Measurements from ENCODE around the gene METTL25. TPM values are rescaled to one million over a fixed set of nuclear protein-coding genes. Genes with fewer than 3 reads are reported as not detected.

The METTL25 gene, protein sequence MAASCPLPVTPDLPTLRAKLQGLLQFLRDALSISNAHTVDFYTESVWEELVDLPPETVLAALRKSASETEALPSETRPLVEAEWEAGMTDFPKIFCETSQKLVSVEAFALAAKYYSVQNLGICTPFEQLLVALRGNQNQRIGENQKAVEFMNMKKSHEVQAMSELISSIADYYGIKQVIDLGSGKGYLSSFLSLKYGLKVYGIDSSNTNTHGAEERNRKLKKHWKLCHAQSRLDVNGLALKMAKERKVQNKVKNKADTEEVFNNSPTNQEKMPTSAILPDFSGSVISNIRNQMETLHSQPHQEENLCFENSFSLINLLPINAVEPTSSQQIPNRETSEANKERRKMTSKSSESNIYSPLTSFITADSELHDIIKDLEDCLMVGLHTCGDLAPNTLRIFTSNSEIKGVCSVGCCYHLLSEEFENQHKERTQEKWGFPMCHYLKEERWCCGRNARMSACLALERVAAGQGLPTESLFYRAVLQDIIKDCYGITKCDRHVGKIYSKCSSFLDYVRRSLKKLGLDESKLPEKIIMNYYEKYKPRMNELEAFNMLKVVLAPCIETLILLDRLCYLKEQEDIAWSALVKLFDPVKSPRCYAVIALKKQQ
- 3.6 to 6.0 TPM (median 3.7 TPM) in 3 replicates for polyA plus RNA-seq
- polyA plus RNA-seq (2011; ENCODE audit: low read depth), result 1.3 TPM
- 2.5 and 5.3 TPM in 2 replicates for polyA plus RNA-seq (2011; cell fraction: cytosol; rRNA removed)
- polyA plus RNA-seq (2011; cell fraction: nucleus; rRNA removed), result 3.6 and 6.3 TPM in 2 replicates
- 2.6 and 3.0 TPM in 2 replicates for polyA plus RNA-seq (2012; ENCODE audit: low replicate concordance)
- 1.3 to 4.9 TPM (median 4.0 TPM) in 3 replicates for polyA minus RNA-seq
- 3.1 TPM for polyA minus RNA-seq (2011; cell fraction: cytosol; rRNA and poly(A)+ RNA removed)
- 5.7 and 8.1 TPM in 2 replicates for polyA minus RNA-seq (2011; cell fraction: nucleus; rRNA and poly(A)+ RNA removed)

DNA sequence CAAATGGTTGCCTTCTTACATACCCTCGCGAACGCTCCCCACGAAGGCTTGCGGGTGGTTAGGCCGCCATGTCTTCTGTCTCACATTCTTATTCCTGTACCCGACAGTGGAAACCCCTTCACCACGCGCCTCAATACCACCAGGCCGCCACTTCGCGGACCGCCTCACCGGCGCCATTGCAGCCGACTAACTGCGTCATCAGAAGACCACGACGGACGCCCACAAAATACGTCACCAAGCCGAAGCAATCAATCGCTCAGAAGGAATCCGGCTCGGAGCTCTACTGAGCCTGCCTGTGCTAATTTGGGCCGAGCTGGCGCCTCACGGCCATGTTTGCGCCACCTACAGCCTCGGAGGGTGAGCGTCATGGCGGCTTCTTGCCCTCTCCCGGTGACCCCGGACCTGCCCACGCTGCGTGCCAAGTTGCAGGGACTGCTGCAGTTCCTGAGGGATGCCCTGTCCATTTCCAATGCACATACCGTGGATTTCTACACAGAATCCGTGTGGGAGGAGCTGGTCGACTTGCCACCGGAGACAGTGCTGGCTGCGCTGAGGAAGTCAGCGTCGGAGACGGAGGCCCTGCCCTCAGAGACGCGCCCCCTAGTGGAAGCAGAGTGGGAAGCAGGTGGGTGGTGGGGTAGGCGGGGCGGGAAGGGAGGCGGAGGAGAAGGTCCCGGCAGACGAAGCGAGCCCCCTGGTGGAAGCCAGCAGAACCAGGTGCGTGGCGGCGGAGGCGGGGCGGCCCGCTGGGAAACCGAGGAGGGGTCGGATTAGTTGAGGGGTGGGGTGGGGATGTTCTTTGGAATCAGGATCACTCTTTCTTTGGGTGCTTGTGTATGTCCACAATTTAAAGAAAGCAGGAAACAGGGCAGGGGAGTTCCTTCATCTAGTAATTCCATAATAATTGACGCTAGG lies at the start of gene METTL25, which contains the start of gene CCDC59:
METTL25 (plus strand) TSS at position 330 of the 915 bp plus-strand sequence; CDS start at position 367, 37 bp downstream.
CCDC59 (minus strand) TSS at position 188 of the 915 bp plus-strand sequence; CDS start at position 177, 11 bp downstream.
- no peaks in the 10 kb centered on the region for H3K9me1 ChIP-seq (ENCODE audit: control insufficient read depth, extremely low read depth, insufficient read depth, low read length)
- H3K27me3 ChIP-seq (ENCODE audit: control insufficient read depth, extremely low read depth, insufficient read depth, low read length), result no peaks in the 10 kb centered on the region
- dilution Hi-C loops (cut with MboI; ENCODE audit: extremely low pct_ligation_motif_present, low sequenced_read_pairs), result no loop called here
- H2AFZ ChIP-seq (ENCODE audit: control insufficient read depth, low read length), result peak within 1 kb of the TSS; percentile 99
- H3K27ac ChIP-seq (ENCODE audit: control insufficient read depth, insufficient read depth, low read length), result peak within 1 kb of the TSS; percentile 99
- H3K4me2 ChIP-seq (ENCODE audit: control insufficient read depth, extremely low read depth, insufficient read depth, low read depth, low read length), result peak within 1 kb of the TSS; percentile 78
- H4K20me1 ChIP-seq (ENCODE audit: control insufficient read depth, extremely low read depth, insufficient read depth, low read length), result no peaks in the 10 kb centered on the region
- peaks cover 28% of the 10 kb centered on the region for H3K79me2 ChIP-seq (ENCODE audit: control insufficient read depth, insufficient read depth, low read length)
- peak within 1 kb of the TSS; percentile 88 to 99 (median 99) for H3K4me3 ChIP-seq (ENCODE audit: control insufficient read depth in 2 of 3, extremely low read depth in 1 of 3, insufficient read depth in 2 of 3, low read depth in 1 of 3, low read length in 3 of 3)
- peaks cover 5 to 6% of the 10 kb centered on the region in 2 experiments for H3K36me3 ChIP-seq (ENCODE audit: control insufficient read depth in 2 of 2, extremely low read depth in 1 of 2, insufficient read depth in 2 of 2, low read length in 2 of 2)
- peak; percentile 69 for DNase-seq (ENCODE audit: low read depth, low spot score)
- peak within 1 kb of the TSS; percentile 99 for H3K9ac ChIP-seq (ENCODE audit: control insufficient read depth, extremely low read depth, insufficient read depth, low read length)
- H3K9me3 ChIP-seq (ENCODE audit: control insufficient read depth, low read depth, low read length), result no peaks in the 10 kb centered on the region
- no peak for TF ChIP-seq EZH2 (IDR thresholded peaks at IDR 0.05; ENCODE audit: low read length)
- TF ChIP-seq, protein P1, sequence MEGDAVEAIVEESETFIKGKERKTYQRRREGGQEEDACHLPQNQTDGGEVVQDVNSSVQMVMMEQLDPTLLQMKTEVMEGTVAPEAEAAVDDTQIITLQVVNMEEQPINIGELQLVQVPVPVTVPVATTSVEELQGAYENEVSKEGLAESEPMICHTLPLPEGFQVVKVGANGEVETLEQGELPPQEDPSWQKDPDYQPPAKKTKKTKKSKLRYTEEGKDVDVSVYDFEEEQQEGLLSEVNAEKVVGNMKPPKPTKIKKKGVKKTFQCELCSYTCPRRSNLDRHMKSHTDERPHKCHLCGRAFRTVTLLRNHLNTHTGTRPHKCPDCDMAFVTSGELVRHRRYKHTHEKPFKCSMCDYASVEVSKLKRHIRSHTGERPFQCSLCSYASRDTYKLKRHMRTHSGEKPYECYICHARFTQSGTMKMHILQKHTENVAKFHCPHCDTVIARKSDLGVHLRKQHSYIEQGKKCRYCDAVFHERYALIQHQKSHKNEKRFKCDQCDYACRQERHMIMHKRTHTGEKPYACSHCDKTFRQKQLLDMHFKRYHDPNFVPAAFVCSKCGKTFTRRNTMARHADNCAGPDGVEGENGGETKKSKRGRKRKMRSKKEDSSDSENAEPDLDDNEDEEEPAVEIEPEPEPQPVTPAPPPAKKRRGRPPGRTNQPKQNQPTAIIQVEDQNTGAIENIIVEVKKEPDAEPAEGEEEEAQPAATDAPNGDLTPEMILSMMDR (optimal IDR thresholded peaks at IDR 0.05 in 1 of 3, IDR thresholded peaks at IDR 0.05 in 1 of 3, conservative IDR thresholded peaks at IDR 0.05 in 1 of 3; ENCODE audit: extremely low read depth in 1 of 3, insufficient read depth in 2 of 3, low read length in 3 of 3), result peak; percentile 82 to 97 (median 96)
- peak; percentile 80 for FAIRE-seq
- H3K4me1 ChIP-seq (ENCODE audit: control insufficient read depth, extremely low read depth, insufficient read depth, low read length), result peaks cover 9% of the 10 kb centered on the region

DNA sequence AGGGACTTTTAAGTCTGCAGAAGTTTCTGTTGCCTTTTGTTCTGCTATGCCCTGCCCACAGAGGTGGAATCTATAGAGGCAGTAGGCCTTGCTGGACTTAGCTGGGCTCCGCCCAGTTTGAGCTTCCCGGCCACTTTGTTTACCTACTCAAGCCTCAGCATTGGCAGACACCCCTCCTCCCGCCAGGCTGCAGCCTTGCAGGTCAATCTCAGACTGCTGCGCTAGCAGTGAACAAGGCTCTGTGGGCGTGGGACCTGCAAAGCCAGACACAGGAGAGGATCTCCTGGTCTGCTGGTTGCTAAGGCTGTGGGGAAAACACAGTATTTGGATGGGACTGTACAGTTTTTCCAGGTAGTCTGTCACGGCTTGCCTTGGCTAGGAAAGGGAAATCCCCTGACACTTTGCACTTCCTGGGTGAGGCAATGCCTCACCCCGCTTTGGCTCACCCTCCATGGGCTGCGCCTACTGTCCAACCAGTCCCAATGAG lies 43.9 kb upstream of the METTL25 start:
- Histone ChIP-seq H4K20me1 (ENCODE audit: control insufficient read depth, extremely low read depth, insufficient read depth, low read length) (no peaks in the 10 kb centered on the region), H3K4me3 (ENCODE audit: control insufficient read depth in 2 of 3, extremely low read depth in 1 of 3, insufficient read depth in 2 of 3, low read depth in 1 of 3, low read length in 3 of 3) (no peak overlapping the region), H3K79me2 (ENCODE audit: control insufficient read depth, insufficient read depth, low read length) (no peaks in the 10 kb centered on the region), H2AFZ (ENCODE audit: control insufficient read depth, low read length) (peak overlapping the region; percentile 54), H3K27me3 (ENCODE audit: control insufficient read depth, extremely low read depth, insufficient read depth, low read length) (no peaks in the 10 kb centered on the region), H3K9me3 (ENCODE audit: control insufficient read depth, low read depth, low read length) (no peaks in the 10 kb centered on the region), H3K27ac (ENCODE audit: control insufficient read depth, insufficient read depth, low read length) (no peak overlapping the region), H3K9ac (ENCODE audit: control insufficient read depth, extremely low read depth, insufficient read depth, low read length) (no peak overlapping the region), H3K36me3 (ENCODE audit: control insufficient read depth in 2 of 2, extremely low read depth in 1 of 2, insufficient read depth in 2 of 2, low read length in 2 of 2) (no peaks in the 10 kb centered on the region), H3K4me1 (ENCODE audit: control insufficient read depth, extremely low read depth, insufficient read depth, low read length) (peaks cover 5% of the 10 kb centered on the region), H3K4me2 (ENCODE audit: control insufficient read depth, extremely low read depth, insufficient read depth, low read depth, low read length) (peak overlapping the region; percentile 39), H3K9me1 (ENCODE audit: control insufficient read depth, extremely low read depth, insufficient read depth, low read length) (no peaks in the 10 kb centered on the region)
- peak; percentile 9 for DNase-seq (ENCODE audit: low read depth, low spot score)
- dilution Hi-C loops (cut with MboI; ENCODE audit: extremely low pct_ligation_motif_present, low sequenced_read_pairs), result no loop called here
- FAIRE-seq, result no peak
- TF ChIP-seq, protein P1 (optimal IDR thresholded peaks at IDR 0.05 in 1 of 3, IDR thresholded peaks at IDR 0.05 in 1 of 3, conservative IDR thresholded peaks at IDR 0.05 in 1 of 3; ENCODE audit: extremely low read depth in 1 of 3, insufficient read depth in 2 of 3, low read length in 3 of 3), result no peak
- no peak for TF ChIP-seq EZH2 (IDR thresholded peaks at IDR 0.05; ENCODE audit: low read length)
